Stimulated activated CD8-positive, alpha-beta memory T cell treated with anti-CD3 and anti-CD28 coated beads, Interleukin-7, amount 100 ng/mL, for 24 hours (primary cell): ENCODE measurements around the gene RHEX.
"Not testable (repeated sequence)": the region's sequence is repeated elsewhere in the genome, so short reads cannot be mapped to it uniquely, and the experiment has no call there.

ENCODE experiments used
- DNase-seq: peaks from one replicate; pipeline ENCODE4 v3.0.0-alpha.2; 2020; ENCODE audit warnings: low read depth

The RHEX gene

GRCh38 chr1:206059355-206059915, 6.5 kb downstream of the RHEX start:
- DNase-seq: no peak

GRCh38 chr1:206060844-206061243, 7.9 kb downstream of the RHEX start:
- DNase-seq: no peak

GRCh38 chr1:206062464-206062863, 9.5 kb downstream of the RHEX start:
- no peak for DNase-seq

DNA sequence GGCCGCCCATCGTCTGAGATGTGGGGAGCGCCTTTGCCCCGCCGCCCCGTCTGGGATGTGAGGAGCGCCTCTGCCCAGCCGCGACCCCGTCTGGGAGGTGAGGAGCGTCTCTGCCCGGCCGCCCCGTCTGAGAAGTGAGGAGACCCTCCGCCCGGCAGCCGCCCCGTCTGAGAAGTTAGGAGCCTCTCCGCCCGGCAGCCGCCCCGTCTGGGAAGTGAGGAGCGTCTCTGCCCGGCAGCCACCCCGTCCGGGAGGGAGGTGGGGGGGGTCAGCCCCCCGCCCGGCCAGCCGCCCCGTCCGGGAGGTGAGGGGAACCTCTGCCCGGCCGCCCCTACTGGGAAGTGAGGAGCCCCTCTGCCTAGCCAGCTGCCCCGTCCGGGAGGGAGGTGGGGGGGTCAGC, 11.0 kb downstream of the RHEX start:
- not testable (repeated sequence) for DNase-seq

DNA sequence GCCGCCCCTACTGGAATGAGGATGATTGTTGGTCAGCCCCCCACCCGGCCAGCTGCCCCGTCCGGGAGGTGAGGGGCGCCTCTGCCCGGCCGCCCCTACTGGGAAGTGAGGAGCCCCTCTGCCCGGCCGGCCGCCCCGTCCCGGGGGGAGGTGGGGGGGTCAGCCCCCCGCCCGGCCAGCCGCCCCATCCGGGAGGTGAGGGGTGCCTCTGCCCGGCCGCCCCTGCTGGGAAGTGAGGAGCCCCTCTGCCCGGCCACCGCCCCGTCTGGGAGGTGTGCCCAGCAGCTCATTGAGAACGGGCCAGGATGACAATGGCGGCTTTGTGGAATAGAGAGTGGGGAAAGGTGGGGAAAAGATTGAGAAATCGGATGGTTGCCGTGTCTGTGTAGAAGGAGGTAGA, 11.5 kb downstream of the RHEX start:
- DNase-seq: not testable (repeated sequence)

GRCh38 chr1:206065547-206066145, 12.7 kb downstream of the RHEX start:
- DNase-seq: no peak

- no peak for DNase-seq
These were observed 13.7 kb downstream of the RHEX start for GRCh38 chr1:206066479-206067171.

DNA sequence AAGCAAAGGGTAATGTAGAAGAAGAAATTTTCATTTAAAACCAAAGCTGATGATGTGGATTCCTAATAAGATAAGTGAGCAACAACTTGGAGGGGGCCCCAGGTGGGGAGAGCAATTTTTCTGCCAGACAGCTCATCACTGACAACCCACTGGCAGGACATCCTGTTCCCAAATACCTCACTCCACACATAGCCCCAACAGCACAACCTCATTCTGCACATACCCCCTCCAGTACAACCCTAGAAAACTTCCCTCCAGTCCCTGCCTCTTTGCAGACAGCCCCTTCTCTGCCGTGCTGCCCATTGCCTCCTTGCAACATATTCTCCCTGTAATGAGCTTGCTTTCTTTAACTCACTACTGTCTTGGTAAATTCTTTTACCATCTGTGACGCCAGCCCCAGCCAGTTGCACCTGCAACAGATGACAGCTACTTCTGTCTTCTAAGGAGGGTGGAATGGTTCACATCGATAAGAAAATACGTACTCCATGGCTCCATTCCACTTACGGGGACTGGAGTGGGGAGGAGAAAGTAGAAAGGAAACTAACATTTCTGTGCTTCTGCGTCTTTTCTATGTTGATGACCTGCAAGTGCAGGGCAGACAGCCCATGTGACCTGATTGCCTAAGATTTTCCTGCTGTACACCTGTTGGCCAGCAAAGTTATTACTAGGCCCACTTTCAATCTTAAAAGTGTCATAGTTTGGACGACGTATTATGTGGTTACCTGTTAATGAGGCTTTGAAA, 14.7 kb downstream of the RHEX start:
- no peak for DNase-seq

DNA sequence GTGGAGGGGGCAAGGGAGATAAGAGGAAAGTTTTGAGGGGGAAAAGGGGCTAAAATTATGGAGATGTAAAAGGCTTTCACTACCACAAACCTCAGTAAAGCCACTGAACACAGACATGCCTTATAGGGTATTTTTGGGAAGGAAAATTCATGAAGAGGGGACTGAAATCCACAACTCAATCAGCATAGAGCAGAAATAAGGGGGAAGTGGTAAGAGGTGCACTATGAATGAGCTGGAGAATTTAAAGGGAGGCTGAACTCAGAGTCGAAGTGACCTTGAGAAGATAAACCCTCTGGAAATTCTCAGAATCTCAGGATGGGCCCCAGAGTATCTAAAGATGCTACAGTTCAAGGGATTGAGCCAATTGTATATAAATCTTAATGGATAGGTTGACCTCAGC, 15.3 kb downstream of the RHEX start:
- no peak for DNase-seq

GRCh38 chr1:206070627-206071304, 17.8 kb downstream of the RHEX start:
- no peak for DNase-seq

- no peak for DNase-seq
These were observed 21.9 kb downstream of the RHEX start for GRCh38 chr1:206074839-206075238.

- DNase-seq: no peak
These were observed 23.1 kb downstream of the RHEX start for GRCh38 chr1:206075786-206076755.

GRCh38 chr1:206079135-206079534, 26.2 kb downstream of the RHEX start:
- no peak for DNase-seq

- DNase-seq: no peak
These were observed 27.2 kb downstream of the RHEX start for GRCh38 chr1:206080026-206080820.

- DNase-seq: no peak
These were observed 28.9 kb downstream of the RHEX start for GRCh38 chr1:206081856-206082255.

DNA sequence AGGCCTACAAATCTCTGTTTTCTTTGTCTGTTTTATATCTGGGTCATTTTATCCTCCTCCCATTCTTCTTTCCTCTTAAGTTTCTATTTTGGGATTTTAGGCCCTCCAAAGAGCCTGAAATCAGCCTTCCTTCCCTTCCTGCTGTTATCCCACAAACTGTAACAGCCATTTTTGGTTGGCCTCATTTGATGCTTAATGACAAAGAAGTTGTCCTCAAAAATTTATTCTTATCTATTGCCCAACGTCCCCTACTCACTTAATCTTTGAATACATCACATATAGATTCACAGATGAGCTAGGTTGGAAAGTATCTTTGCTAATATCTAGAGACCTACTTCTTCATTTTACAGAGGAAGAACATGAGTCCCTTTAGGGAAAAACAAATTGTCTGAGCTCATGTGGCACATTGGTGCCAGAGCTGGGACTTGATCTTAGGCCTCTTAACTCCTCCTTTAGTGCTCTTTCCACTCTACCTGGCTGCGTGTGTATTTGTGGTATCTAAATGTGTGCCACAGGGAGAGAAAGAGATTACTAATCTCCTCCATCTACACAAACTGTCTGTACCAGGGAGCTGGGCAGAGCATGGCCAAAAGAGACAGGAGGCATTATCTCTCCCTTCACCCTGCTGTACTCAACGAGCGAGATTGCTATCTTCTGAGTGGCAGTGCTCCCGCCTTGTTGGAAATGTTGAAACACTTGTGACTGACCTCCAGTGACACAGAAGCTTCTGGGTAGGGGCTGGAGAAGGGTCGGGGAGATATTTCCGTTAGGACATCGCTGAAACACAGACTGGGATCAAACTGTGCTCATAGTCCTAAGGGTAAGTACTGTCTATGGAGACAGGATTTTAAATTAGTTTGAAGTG, 30.1 kb downstream of the RHEX start:
- no peak for DNase-seq

DNA sequence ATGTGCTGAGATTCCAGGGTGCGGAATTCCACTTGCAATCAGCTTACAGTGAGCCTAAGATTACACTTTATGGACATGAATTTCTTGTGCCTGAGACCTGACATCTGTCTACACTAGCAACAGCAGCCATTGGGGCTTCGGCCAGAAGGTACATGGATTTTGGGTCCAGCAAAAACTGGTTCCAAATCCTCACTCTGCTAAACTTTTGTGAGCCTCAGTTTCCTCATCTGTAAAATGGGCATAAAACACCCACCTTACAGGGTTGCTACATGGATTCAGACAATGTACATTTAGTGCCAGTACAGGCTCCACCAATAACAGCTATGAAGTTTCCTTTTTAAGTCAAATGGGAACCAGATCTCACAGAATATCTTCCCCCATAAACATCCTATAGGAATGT, 30.8 kb downstream of the RHEX start:
- DNase-seq: no peak

GRCh38 chr1:206087091-206087490, 34.1 kb downstream of the RHEX start:
- DNase-seq: no peak

- DNase-seq: no peak
These were observed 36.4 kb downstream of the RHEX start for GRCh38 chr1:206089341-206089740.
